HEK293 (cell line): Measurements from ENCODE around the gene PTPRH.

Experiments
- KLF16 ChIP-seq: fragments of 450-650 bp; formaldehyde crosslinking; IDR thresholded peaks from 2 replicates; pipeline ENCODE4 v1.5.1; 2017; ENCODE audit warnings: missing biosample characterization, missing genetic modification characterization
- ZNF174 ChIP-seq: fragments of 450-650 bp; formaldehyde crosslinking; IDR thresholded peaks from 2 replicates; pipeline ENCODE4 v1.5.0; 2017; ENCODE audit warnings: missing biosample characterization, mild to moderate bottlenecking, missing genetic modification characterization
- ZNF707 ChIP-seq: fragments of 450-650 bp; formaldehyde crosslinking; IDR thresholded peaks from 2 replicates; pipeline ENCODE4 v1.5.1; 2016; ENCODE audit warnings: missing biosample characterization, missing genetic modification characterization
- ZXDB ChIP-seq: fragments of 450-650 bp; formaldehyde crosslinking; IDR thresholded peaks from 2 replicates; pipeline ENCODE4 v1.5.1; 2016; ENCODE audit warnings: missing biosample characterization, missing genetic modification characterization

GRCh38 chr19:55173714-55174409 lies 35.4 kb downstream of the PTPRH start:
- TF ChIP-seq ZNF707 (tag by site-specific recombination): no peak
- TF ChIP-seq ZXDB: no peak
- no peak for TF ChIP-seq ZNF174 (tag by site-specific recombination)
- no peak; the same call in 1 of the 2 replicates for TF ChIP-seq KLF16 (tag by site-specific recombination)
